ENCODE measurements around the gene PSD2. TPM values are rescaled to one million over a fixed set of nuclear protein-coding genes. Genes with fewer than 3 reads are reported as not detected.

Gene PSD2
- total RNA-seq, 1 donor from 2014 or later: 0.24 TPM

DNA sequence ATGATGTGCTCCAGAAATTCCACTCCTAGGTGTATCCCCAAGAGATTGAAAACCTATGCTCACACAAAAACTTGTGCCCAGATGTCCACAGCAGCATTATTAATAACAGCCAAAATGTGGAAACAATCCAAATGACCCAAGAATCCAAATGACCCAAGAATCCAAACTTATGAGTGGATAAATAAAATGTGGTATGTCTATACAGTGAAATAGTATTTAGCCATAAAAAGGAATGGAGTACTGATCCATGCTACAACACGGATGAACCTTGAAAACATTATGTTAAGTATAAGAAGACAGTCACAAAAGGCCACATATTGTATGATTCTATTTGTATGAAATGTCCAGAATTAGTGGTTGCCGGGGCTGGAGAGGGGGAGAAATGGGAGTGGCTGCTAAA, 80.3 kb downstream of the PSD2 start:
- no peak for DNase-seq (ENCODE audit: low spot score)

GRCh38 chr5:139877129-139877597, 81.6 kb downstream of the PSD2 start:
- DNase-seq (ENCODE audit: low spot score): no peak

DNA sequence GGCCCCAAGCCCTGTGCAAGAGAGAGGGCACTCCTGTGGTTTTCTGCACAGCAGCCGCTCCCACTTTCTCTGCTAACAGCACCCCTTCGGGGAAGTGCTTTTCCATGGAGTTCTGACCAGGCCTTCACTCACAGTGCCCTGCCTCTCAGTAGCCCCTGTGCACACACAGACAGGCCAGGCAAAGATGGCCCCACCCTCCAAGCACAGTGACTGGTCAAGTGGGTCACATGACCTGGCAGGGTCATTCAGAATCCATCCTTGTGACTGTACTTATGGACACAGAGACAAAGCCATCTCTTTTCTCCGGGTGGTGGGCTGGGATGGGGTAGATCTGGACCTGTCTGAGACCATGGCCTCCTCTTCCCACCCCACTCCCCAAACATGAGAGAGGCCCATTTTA, 82.5 kb downstream of the PSD2 start:
- DNase-seq (ENCODE audit: low spot score): no peak

DNA sequence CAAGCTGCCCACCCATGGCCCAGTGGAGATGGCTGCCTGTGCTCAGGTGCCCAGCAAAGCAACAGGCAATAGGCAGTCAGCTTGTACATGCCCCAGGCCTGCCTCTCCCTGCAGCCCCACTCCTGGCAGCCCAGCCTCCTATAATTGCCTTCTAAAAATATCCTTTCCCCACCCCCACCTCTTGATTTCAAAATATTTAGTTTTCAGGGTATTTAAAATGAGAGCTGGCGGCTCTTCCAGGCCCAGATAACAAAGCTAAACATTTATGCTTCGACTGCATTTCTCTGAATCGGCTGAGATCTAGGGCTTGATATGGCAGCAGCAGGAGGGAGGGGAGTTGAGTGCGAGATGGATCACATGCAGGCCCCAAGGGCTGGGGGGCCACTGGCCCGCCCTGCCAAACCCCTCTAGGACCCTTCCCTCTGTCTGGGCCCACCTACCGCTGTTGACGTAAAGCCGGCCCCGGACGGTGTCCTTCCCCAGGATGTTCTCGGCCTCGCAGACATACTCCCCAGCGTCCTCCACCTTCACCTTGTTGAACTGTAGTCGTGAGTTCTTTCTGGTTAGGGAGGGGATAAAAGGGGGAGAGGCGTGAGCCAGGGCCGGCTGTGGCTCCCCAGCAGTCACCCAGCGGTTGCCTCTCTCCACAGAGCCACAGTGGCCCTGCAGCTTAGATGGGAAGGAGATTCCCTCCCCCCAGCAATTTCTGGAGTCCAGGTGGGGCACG, 85.0 kb downstream of the PSD2 start:
- peak; percentile 86 for DNase-seq (ENCODE audit: low spot score)

DNA sequence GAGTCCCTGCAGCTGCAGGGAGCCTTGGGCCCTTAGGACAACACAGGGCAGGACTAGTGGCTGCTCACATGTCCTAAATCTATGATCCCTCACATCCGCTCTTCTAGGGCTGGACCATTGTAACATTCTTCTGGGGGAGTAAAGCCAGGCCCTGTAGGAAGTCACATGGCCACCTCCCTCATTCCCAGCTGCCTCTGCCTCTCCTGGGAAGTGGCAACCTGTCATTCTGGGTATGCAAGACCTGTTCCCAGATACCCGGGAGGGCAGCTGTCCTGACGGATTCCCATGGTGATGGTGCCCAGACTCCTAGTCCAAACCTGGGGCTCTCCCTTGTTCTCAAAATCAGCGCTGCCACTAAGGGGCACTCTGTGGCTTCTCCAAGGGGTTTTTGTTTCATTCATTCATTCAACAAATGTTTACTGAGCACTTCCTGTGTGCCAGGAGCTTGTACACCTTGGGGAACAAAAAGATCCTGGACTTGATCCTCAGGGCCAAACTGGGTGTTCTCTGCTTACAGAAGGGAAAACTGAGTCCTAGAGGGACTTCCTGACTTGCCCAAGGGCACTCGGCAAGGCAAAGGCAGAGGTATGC, 85.6 kb downstream of the PSD2 start:
- DNase-seq (ENCODE audit: low spot score): peak; percentile 44

- no peak for DNase-seq (ENCODE audit: low spot score)
Measured at GRCh38 chr5:139882316-139882715, 86.7 kb downstream of the PSD2 start.

- DNase-seq (ENCODE audit: low spot score): peak; percentile 62
Measured at GRCh38 chr5:139882961-139883539, 87.4 kb downstream of the PSD2 start.

DNA sequence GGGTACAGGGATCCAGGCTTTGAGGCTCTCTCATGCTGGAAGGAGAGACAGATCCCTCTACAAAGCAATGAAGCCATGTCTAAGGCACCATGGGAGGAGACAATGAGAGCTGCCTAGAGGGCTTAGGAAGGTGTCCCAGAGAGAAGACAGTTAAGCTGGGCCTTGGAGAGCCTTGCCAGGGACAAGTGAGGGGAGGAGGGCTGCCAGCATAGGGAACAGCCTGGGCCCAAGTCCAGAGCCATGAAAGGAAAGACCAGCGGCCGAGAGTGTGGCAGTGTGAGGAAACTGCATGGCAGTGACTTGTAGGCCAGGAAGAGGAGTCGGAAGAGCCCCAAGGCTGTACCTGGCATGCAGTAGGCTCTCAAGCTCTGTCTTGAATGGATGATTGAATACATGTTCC, 88.5 kb downstream of the PSD2 start:
- no peak for DNase-seq (ENCODE audit: low spot score)

- DNase-seq (ENCODE audit: low spot score): no peak
Measured at GRCh38 chr5:139884734-139885133, 89.1 kb downstream of the PSD2 start.

DNA sequence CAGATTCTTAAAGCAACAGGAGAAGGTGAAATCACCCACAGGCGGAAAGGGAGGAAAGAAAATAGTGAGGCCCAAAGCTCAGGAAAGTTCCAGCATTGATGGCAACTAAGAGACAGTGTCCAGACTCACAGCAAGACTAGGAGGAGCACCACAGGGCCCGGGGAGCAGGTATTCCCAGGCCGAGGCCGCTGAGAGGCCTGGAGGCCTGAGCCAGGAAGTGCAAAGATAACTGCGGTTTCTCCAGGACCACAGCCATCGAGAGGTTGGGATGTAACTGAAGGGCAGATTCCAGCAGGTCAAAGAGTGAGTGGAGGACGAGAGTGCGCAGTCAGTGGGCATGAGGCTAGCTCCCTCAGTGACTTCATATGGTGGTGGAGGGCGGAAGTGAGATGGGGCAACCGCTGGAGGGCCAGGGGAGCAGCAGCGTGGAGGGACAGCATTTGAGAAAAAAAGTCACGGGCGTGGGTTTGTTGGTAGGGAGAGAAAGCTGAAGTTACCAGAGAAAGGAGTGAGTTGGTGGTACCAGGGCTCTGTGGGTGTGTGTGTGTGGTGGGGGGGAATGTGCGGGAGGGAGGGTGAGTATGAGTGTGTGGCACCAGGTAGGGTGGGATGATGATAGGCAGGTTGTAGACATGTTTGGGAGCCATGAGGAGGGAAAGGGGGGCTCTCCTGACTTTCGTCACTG, 89.7 kb downstream of the PSD2 start:
- no peak for DNase-seq (ENCODE audit: low spot score)

GRCh38 chr5:139885857-139886208, 90.2 kb downstream of the PSD2 start:
- no peak for DNase-seq (ENCODE audit: low spot score)

DNA sequence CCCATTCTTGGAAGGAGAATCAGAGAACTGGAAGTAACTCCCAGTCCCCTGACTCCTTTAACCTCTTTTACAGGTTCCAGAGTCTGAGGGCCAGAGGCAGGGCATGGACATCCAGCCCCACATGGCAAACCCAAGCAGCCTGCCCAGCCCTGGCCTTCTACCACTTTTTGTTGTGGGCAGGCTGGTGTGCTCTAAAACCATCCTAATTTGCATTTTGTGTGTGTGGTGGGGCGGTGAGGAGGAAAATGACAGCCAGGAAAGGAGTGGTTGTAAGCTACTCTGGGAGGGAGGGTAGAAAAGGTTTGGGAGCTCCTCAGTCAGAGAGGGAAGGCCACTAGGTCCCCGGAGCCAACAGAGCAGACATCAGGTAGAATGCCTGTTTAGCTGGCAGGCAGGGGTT, 90.6 kb downstream of the PSD2 start:
- no peak for DNase-seq (ENCODE audit: low spot score)

DNA sequence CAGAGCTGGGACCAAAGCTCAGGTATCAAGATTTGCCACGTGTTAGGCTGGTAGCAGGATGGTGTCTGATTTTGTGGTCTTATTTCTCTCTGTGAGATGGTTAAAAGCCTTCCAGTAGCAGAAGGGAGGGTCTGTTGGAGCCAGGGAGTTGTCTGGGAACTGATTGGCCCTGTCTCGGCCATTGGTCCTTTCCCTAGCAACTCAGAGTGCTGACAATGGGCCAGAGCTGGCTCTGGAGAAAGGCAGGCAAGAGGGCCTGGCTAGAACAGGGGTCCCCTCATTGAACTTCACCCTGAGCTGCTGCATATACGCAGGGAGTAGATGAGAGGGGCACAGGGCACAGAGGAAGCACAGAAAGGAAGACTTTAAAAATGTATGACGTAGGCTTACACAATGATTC, 92.8 kb downstream of the PSD2 start:
- no peak for DNase-seq (ENCODE audit: low spot score)

GRCh38 chr5:139889410-139889809, 93.8 kb downstream of the PSD2 start:
- DNase-seq (ENCODE audit: low spot score): no peak

GRCh38 chr5:139893873-139894272, 98.3 kb downstream of the PSD2 start:
- peak; percentile 31 for DNase-seq (ENCODE audit: low spot score)

Other genes with a start within 250 kb of the PSD2 start
- gene UBE2D2, start 234.5 kb upstream of the PSD2 start, total RNA-seq (ENCODE audit: insufficient read depth, low replicate concordance): 109 TPM
- 81.6 TPM for gene CXXC5, start 147.5 kb upstream of the PSD2 start, total RNA-seq (ENCODE audit: insufficient read depth, low replicate concordance)
- not detected for gene NRG2, start 247.5 kb downstream of the PSD2 start, total RNA-seq (ENCODE audit: insufficient read depth, low replicate concordance)

Data from umbilical cord (tissue), 2 donors.